ENCODE data around the gene CAAP1. TPM values are rescaled to one million over a fixed set of nuclear protein-coding genes. Genes with fewer than 3 reads are reported as not detected.
"Not testable (repeated sequence)": the region's sequence is repeated elsewhere in the genome, so short reads cannot be mapped to it uniquely, and the experiment has no call there.

CAAP1 gene
- total RNA-seq, 2 experiments from 2014 or later, result 18.3 to 19.3 TPM

- ChIA-PET POLR2A (no interaction called here), CTCF (no interaction called here)
Observed at GRCh38 chr9:26856413-26857032, 36.1 kb downstream of the CAAP1 start.

- POLR2A ChIA-PET, result no interaction called here
- CTCF ChIA-PET, result no interaction called here
Observed at GRCh38 chr9:26850995-26851394, 41.6 kb downstream of the CAAP1 start.

GRCh38 chr9:26833792-26834191, 58.8 kb downstream of the CAAP1 start:
- ChIA-PET POLR2A (no interaction called here), CTCF (no interaction called here)

GRCh38 chr9:26828391-26828955, 64.1 kb downstream of the CAAP1 start:
- POLR2A ChIA-PET, CTCF ChIA-PET: not testable (repeated sequence)

GRCh38 chr9:26814799-26815198, 77.8 kb downstream of the CAAP1 start:
- ChIA-PET CTCF (no interaction called here), POLR2A (no interaction called here)

GRCh38 chr9:26813247-26813646, 79.4 kb downstream of the CAAP1 start:
- ChIA-PET CTCF (no interaction called here), POLR2A (no interaction called here)

GRCh38 chr9:26812217-26812616, 80.4 kb downstream of the CAAP1 start:
- CTCF ChIA-PET, result no interaction called here
- POLR2A ChIA-PET, result no interaction called here

- ChIA-PET CTCF (no interaction called here), POLR2A (no interaction called here)
Observed at GRCh38 chr9:26811106-26811505, 81.5 kb downstream of the CAAP1 start.

GRCh38 chr9:26809795-26810194, 82.8 kb downstream of the CAAP1 start:
- ChIA-PET POLR2A (no interaction called here), CTCF (no interaction called here)

- CTCF ChIA-PET, result no interaction called here
- POLR2A ChIA-PET, result no interaction called here
Observed at GRCh38 chr9:26807161-26807560, 85.4 kb downstream of the CAAP1 start.

GRCh38 chr9:26802921-26803320, 89.7 kb downstream of the CAAP1 start:
- ChIA-PET CTCF (no interaction called here), POLR2A (no interaction called here)

- POLR2A ChIA-PET, result no interaction called here
Observed at GRCh38 chr9:26801772-26802171, 90.8 kb downstream of the CAAP1 start.

GRCh38 chr9:26800322-26800721, 92.3 kb downstream of the CAAP1 start:
- CTCF ChIA-PET, result no interaction called here
- POLR2A ChIA-PET, result no interaction called here

More at GRCh38 chr9:26801772-26802171, 90.8 kb downstream of the CAAP1 start:
- CTCF ChIA-PET, result no interaction called here

GRCh38 chr9:26791274-26791673, 101.3 kb downstream of the CAAP1 start:
- CTCF ChIA-PET, result no interaction called here
- POLR2A ChIA-PET, result no interaction called here

Other genes starting within 250 kb of the CAAP1 start
- gene PLAA, start 54.4 kb upstream of the CAAP1 start, total RNA-seq, result 10 to 100 TPM; 39.3 to 41.3 TPM
- gene IFT74, start 63.6 kb upstream of the CAAP1 start, total RNA-seq, result 10 to 100 TPM; 10.1 to 11.4 TPM
- not detected for gene LRRC19, start 112.9 kb upstream of the CAAP1 start, total RNA-seq
- gene TEK, start 216.4 kb upstream of the CAAP1 start, total RNA-seq, result not detected